ENCODE measurements around the gene NFIB.

DNA sequence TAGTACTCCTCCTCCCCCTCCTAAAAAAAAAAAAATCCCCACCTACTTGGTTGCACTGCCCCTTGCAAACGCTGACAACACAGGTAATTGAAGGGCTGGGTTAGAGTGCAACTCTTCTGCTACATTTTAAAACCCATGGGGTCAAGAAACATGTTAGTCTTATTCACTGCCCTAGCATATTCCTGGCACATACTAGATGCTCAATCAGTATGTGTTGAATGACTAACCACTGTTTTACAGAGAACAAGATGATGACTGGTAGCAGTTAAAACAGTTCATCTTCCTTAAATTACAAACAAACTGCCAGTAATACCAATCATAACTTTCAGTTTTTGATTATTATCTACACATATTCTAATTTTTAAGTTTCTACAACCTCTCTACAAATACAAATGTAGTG lies 124.4 kb downstream of the NFIB start:
- TF ChIP-seq CHD1 (IDR thresholded peaks at IDR 0.05; ENCODE audit: low read depth, low read length) (no peak), CBFB (IDR thresholded peaks at IDR 0.05; ENCODE audit: low read depth) (no peak), EP300 (IDR thresholded peaks at IDR 0.05; ENCODE audit: borderline replicate concordance in 1 of 2, control insufficient read depth in 1 of 2, low read depth in 2 of 2, low read length in 2 of 2) (no peak), BCL11A (IDR thresholded peaks at IDR 0.05; ENCODE audit: low read depth, low read length) (no peak), TCF12 (IDR thresholded peaks at IDR 0.05; ENCODE audit: low read depth, low read length) (no peak), ESRRA (IDR thresholded peaks at IDR 0.05; ENCODE audit: low read length) (no peak), NFYB (IDR thresholded peaks at IDR 0.05; ENCODE audit: insufficient read depth, low read depth, low read length) (no peak), EZH2 (IDR thresholded peaks at IDR 0.05; ENCODE audit: borderline replicate concordance, control insufficient read depth, low read depth, low read length) (no peak), SP1 (IDR thresholded peaks at IDR 0.05; ENCODE audit: low read depth, low read length) (no peak), ZNF24 (IDR thresholded peaks at IDR 0.05) (no peak)
- TF ChIP-seq, protein P1, sequence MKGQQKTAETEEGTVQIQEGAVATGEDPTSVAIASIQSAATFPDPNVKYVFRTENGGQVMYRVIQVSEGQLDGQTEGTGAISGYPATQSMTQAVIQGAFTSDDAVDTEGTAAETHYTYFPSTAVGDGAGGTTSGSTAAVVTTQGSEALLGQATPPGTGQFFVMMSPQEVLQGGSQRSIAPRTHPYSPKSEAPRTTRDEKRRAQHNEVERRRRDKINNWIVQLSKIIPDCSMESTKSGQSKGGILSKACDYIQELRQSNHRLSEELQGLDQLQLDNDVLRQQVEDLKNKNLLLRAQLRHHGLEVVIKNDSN (IDR thresholded peaks at IDR 0.05; ENCODE audit: borderline replicate concordance, extremely low read length, insufficient read depth, low read depth, low read length), result no peak
- TF ChIP-seq, protein P2, sequence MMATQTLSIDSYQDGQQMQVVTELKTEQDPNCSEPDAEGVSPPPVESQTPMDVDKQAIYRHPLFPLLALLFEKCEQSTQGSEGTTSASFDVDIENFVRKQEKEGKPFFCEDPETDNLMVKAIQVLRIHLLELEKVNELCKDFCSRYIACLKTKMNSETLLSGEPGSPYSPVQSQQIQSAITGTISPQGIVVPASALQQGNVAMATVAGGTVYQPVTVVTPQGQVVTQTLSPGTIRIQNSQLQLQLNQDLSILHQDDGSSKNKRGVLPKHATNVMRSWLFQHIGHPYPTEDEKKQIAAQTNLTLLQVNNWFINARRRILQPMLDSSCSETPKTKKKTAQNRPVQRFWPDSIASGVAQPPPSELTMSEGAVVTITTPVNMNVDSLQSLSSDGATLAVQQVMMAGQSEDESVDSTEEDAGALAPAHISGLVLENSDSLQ (IDR thresholded peaks at IDR 0.05), result no peak
- TF ChIP-seq, protein P3, sequence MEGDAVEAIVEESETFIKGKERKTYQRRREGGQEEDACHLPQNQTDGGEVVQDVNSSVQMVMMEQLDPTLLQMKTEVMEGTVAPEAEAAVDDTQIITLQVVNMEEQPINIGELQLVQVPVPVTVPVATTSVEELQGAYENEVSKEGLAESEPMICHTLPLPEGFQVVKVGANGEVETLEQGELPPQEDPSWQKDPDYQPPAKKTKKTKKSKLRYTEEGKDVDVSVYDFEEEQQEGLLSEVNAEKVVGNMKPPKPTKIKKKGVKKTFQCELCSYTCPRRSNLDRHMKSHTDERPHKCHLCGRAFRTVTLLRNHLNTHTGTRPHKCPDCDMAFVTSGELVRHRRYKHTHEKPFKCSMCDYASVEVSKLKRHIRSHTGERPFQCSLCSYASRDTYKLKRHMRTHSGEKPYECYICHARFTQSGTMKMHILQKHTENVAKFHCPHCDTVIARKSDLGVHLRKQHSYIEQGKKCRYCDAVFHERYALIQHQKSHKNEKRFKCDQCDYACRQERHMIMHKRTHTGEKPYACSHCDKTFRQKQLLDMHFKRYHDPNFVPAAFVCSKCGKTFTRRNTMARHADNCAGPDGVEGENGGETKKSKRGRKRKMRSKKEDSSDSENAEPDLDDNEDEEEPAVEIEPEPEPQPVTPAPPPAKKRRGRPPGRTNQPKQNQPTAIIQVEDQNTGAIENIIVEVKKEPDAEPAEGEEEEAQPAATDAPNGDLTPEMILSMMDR (IDR thresholded peaks at IDR 0.05 in 2 of 3, conservative IDR thresholded peaks at IDR 0.05 in 1 of 3; ENCODE audit: control insufficient read depth in 2 of 3, extremely low read depth in 1 of 3, insufficient read depth in 1 of 3, low read depth in 3 of 3, low read length in 3 of 3), result no peak

All from GM12878 (cell line).